Measurements from ENCODE around the gene KRTAP10-9. TPM values are rescaled to one million over a fixed set of nuclear protein-coding genes. Genes with fewer than 3 reads are reported as not detected.

Gene KRTAP10-9
- total RNA-seq, 1 donor from 2014 or later, result not detected

DNA sequence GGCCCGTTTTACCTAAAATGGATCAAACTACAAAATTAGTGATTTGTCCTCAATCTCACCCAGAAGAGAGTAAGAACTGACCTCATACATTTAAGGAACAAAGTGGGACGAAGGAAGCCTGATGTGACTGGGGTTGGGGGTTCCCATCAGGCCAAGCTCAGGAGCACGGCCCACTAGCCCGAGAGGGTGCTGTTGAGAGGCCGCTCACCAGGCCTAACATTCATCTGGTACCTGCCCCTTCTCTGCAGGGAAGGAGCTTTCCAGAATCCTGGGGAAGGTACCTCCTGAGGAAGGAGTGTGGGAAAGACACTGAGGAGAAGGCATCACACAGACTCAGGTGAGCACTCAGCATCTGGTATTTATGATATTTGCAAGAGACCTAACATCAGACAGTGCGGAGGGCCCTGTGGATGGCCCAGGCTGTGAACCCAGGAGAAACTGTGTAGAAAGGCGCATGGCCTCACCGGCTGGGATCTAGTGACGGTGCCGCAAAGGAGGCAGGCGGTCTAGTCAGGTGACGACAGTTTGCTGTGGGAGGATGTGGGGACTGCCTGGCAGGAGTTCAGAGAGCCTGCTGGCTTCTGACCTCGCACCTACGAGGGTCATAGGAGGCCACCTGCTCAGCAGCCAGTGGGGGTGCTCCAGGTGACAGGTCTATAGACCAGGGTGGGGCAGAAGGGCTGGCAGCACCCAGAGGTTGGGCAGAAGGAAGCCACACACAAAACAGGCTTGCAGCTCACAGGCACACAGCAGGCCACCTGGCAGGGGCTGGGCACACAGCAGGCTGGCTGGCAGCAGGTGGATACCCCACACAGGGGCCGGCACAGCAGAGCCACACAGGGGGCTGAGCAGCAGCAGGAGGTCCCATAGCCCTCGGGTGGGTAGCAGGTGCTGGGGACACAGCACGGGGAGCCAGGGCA lies 27.0 kb downstream of the KRTAP10-9 start:
- no peak overlapping the region for H3K27ac Mint-ChIP-seq (ENCODE audit: unreplicated experiment)
- H3K36me3 Mint-ChIP-seq (ENCODE audit: low read depth), result peaks cover 7% of the 10 kb centered on the region
- DNase-seq (ENCODE audit: low spot score), result no peak
- peaks cover 19% of the 10 kb centered on the region for H3K9me3 Mint-ChIP-seq (ENCODE audit: low read depth)
- H3K4me3 Mint-ChIP-seq (ENCODE audit: unreplicated experiment), result no peak overlapping the region
- H3K27me3 Mint-ChIP-seq (ENCODE audit: low read depth), result peaks cover 25% of the 10 kb centered on the region
- no peaks in the 10 kb centered on the region for H3K4me1 Mint-ChIP-seq (ENCODE audit: low read depth)
- TF ChIP-seq, protein P1, sequence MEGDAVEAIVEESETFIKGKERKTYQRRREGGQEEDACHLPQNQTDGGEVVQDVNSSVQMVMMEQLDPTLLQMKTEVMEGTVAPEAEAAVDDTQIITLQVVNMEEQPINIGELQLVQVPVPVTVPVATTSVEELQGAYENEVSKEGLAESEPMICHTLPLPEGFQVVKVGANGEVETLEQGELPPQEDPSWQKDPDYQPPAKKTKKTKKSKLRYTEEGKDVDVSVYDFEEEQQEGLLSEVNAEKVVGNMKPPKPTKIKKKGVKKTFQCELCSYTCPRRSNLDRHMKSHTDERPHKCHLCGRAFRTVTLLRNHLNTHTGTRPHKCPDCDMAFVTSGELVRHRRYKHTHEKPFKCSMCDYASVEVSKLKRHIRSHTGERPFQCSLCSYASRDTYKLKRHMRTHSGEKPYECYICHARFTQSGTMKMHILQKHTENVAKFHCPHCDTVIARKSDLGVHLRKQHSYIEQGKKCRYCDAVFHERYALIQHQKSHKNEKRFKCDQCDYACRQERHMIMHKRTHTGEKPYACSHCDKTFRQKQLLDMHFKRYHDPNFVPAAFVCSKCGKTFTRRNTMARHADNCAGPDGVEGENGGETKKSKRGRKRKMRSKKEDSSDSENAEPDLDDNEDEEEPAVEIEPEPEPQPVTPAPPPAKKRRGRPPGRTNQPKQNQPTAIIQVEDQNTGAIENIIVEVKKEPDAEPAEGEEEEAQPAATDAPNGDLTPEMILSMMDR (IDR thresholded peaks at IDR 0.05), result no peak

GRCh38 chr21:44654576-44655175 lies 27.8 kb downstream of the KRTAP10-9 start, which contains the start of gene KRTAP12-4:
TSS of gene KRTAP12-4 (minus strand) at chr21:44654659. CDS start at chr21:44654614, 45 bp downstream.
- Mint-ChIP-seq H3K36me3 (ENCODE audit: low read depth) (peaks cover 7% of the 10 kb centered on the region), H3K4me3 (ENCODE audit: unreplicated experiment) (no peak within 1 kb of the TSS), H3K27me3 (ENCODE audit: low read depth) (peaks cover 33% of the 10 kb centered on the region), H3K9me3 (ENCODE audit: low read depth) (peaks cover 19% of the 10 kb centered on the region), H3K27ac (ENCODE audit: unreplicated experiment) (no peak within 1 kb of the TSS), H3K4me1 (ENCODE audit: low read depth) (no peaks in the 10 kb centered on the region)
- DNase-seq (ENCODE audit: low spot score), result no peak
- TF ChIP-seq, protein P1 (IDR thresholded peaks at IDR 0.05), result no peak

GRCh38 chr21:44656868-44657267 lies 30.0 kb downstream of the KRTAP10-9 start:
- H3K4me1 Mint-ChIP-seq (ENCODE audit: low read depth), result no peaks in the 10 kb centered on the region
- peaks cover 8% of the 10 kb centered on the region for H3K36me3 Mint-ChIP-seq (ENCODE audit: low read depth)
- no peak overlapping the region for H3K4me3 Mint-ChIP-seq (ENCODE audit: unreplicated experiment)
- no peak overlapping the region for H3K27ac Mint-ChIP-seq (ENCODE audit: unreplicated experiment)
- TF ChIP-seq, protein P1 (IDR thresholded peaks at IDR 0.05), result no peak
- peaks cover 38% of the 10 kb centered on the region for H3K27me3 Mint-ChIP-seq (ENCODE audit: low read depth)
- H3K9me3 Mint-ChIP-seq (ENCODE audit: low read depth), result peaks cover 19% of the 10 kb centered on the region
- no peak for DNase-seq (ENCODE audit: low spot score)

GRCh38 chr21:44657635-44658540 lies 31.0 kb downstream of the KRTAP10-9 start, which contains the start of gene KRTAP12-3:
TSS of gene KRTAP12-3 (plus strand) at chr21:44657932. CDS start at chr21:44657980, 48 bp downstream.
- Mint-ChIP-seq H3K9me3 (ENCODE audit: low read depth) (peaks cover 24% of the 10 kb centered on the region), H3K27me3 (ENCODE audit: low read depth) (peaks cover 42% of the 10 kb centered on the region), H3K4me1 (ENCODE audit: low read depth) (no peaks in the 10 kb centered on the region), H3K36me3 (ENCODE audit: low read depth) (peaks cover 8% of the 10 kb centered on the region), H3K27ac (ENCODE audit: unreplicated experiment) (no peak within 1 kb of the TSS), H3K4me3 (ENCODE audit: unreplicated experiment) (no peak within 1 kb of the TSS)
- TF ChIP-seq, protein P1 (IDR thresholded peaks at IDR 0.05), result no peak
- no peak for DNase-seq (ENCODE audit: low spot score)
